ENCODE measurements around the gene RPS27. TPM values are rescaled to one million over a fixed set of nuclear protein-coding genes. Genes with fewer than 3 reads are reported as not detected.
A peak's percentile ranks its signal among the peaks of the same experiment; 100 is the strongest.

RPS27 gene
- total and polyA plus RNA-seq, 2 of the 13 experiments (the other 11 are each of a cell fraction or from before 2014, with no cell fraction given), result 3,737 to 9,964 TPM

GRCh38 chr1:153953859-153954365 is 36.6 kb upstream of the RPS27 start (continued):
- TF ChIP-seq HOMEZ (CRISPR knock-in tag; IDR thresholded peaks at IDR 0.05; ENCODE audit: low read depth) (peak; percentile 80), ZNF609 (CRISPR knock-in tag; IDR thresholded peaks at IDR 0.05; ENCODE audit: borderline replicate concordance) (no peak), ZNF605 (CRISPR knock-in tag; IDR thresholded peaks at IDR 0.05) (0 out of 2 replicates have a peak, but pooled peaks have one; percentile 51), PAWR (CRISPR knock-in tag; IDR thresholded peaks at IDR 0.05; ENCODE audit: borderline replicate concordance) (no peak), ZNF703 (CRISPR knock-in tag; IDR thresholded peaks at IDR 0.05; ENCODE audit: borderline replicate concordance) (no peak), ATAD3A (CRISPR knock-in tag; IDR thresholded peaks at IDR 0.05) (no peak), ZNF484 (CRISPR knock-in tag; IDR thresholded peaks at IDR 0.05; ENCODE audit: borderline replicate concordance, low read depth) (no peak), ZNF292 (CRISPR knock-in tag; IDR thresholded peaks at IDR 0.05; ENCODE audit: borderline replicate concordance, low read depth) (peak; percentile 51; the same call in 1 of the 2 replicates), ZNF687 (CRISPR knock-in tag; IDR thresholded peaks at IDR 0.05) (peak; percentile 63), ZNF432 (CRISPR knock-in tag; IDR thresholded peaks at IDR 0.05; ENCODE audit: borderline replicate concordance) (no peak), PHF21A (CRISPR knock-in tag; IDR thresholded peaks at IDR 0.05) (0 out of 2 replicates have a peak, but pooled peaks have one; percentile 24), ZBTB21 (CRISPR knock-in tag; IDR thresholded peaks at IDR 0.05) (0 out of 2 replicates have a peak, but pooled peaks have one; percentile 18), IRX3 (CRISPR knock-in tag; IDR thresholded peaks at IDR 0.05; ENCODE audit: borderline replicate concordance, low read depth) (no peak), SMC3 (IDR thresholded peaks at IDR 0.05; ENCODE audit: low read length) (peak; percentile 1; the same call in 1 of the 2 replicates), SKIL (CRISPR knock-in tag; IDR thresholded peaks at IDR 0.05; ENCODE audit: borderline replicate concordance) (0 out of 2 replicates have a peak, but pooled peaks have one; percentile 23), REPIN1 (CRISPR knock-in tag; IDR thresholded peaks at IDR 0.05; ENCODE audit: borderline replicate concordance, low read depth) (peak; percentile 34; the same call in 1 of the 2 replicates)
